ENCODE results near the gene POU3F2. TPM values are rescaled to one million over a fixed set of nuclear protein-coding genes. Genes with fewer than 3 reads are reported as not detected.

Gene POU3F2
- total RNA-seq, 1 experiment from 2014 or later = 6.3 TPM

GRCh38 chr6:98875375-98875774 lies 41.0 kb downstream of the POU3F2 start:
- DNase-seq (ENCODE audit: low read depth, low spot score) = no peak
- in situ Hi-C loops (cut with HindIII; ENCODE audit: low pct_unique_long_range_greater_than_20kb, low sequenced_read_pairs) = no loop called here

DNA sequence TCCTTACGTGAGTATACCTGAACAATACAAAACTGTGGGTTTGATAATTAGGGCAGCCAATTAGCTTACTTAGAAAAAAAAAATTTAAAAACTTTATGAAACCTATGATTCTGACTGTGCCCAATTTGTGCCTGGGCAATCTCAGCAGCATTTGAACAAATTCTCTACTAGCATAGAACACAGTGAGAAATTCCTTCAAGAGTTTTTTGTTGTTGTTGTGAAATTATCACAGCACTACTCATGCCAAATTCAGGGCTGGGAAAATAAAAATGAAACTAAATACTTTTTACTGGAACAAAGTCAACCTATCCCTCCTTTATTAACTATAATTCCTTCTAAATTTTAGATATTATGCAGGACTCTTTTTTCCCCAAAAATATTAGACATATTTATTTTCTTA lies 42.9 kb downstream of the POU3F2 start:
- in situ Hi-C loops (cut with HindIII; ENCODE audit: low pct_unique_long_range_greater_than_20kb, low sequenced_read_pairs) = no loop called here
- no peak for DNase-seq (ENCODE audit: low read depth, low spot score)

- in situ Hi-C loops (cut with HindIII; ENCODE audit: low pct_unique_long_range_greater_than_20kb, low sequenced_read_pairs) = no loop called here
- DNase-seq (ENCODE audit: low read depth, low spot score) = no peak
These were observed 46.1 kb downstream of the POU3F2 start for GRCh38 chr6:98880486-98880885.

DNA sequence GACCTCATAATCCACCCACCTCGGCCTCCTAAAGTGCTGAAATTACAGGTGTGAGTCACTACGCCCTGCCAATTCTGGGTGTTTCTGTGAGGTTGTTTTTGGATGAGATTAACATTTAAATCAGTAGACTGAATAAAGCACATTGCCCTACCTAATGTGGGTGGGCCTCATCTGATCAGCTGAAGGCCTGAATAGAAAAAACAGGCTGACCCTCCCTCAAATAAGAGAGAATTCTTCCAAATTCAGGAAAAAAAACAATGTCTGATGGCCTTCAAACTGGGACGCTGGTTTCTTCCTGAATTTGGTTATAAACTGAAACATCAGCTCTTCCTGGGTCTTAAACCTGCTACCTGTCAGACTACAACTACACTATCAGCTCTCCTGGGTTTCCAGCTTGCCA lies 51.0 kb downstream of the POU3F2 start:
- in situ Hi-C loops (cut with HindIII; ENCODE audit: low pct_unique_long_range_greater_than_20kb, low sequenced_read_pairs) = no loop called here
- DNase-seq (ENCODE audit: low read depth, low spot score) = no peak

DNA sequence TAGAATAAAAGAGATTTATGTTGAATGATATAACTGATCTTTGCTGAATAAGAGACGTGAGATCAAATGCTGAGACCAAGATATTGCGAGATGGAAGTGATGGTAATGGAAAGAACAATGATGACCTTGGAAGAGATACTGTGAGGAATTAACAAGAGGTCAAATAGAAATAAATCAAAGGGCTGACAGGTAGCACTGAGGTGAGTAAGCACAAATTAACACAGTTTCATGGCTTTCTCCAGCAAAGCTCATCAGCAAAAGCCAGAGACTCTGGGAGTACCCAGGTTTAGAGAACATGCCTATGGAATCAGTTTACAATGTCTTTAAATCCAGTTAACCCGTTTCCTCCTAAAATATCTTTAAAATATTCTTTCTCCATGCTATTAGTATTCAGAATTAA lies 53.3 kb downstream of the POU3F2 start:
- in situ Hi-C loops (cut with HindIII; ENCODE audit: low pct_unique_long_range_greater_than_20kb, low sequenced_read_pairs) = no loop called here
- DNase-seq (ENCODE audit: low read depth, low spot score) = no peak

Other genes with a start within 250 kb of the POU3F2 start
- 19.8 and 20.0 TPM in 2 replicates for gene FBXL4, start 113.4 kb downstream of the POU3F2 start, total RNA-seq (2014; rRNA removed; shearing (Covaris generic))